PC-9 (cell line): ENCODE data around the gene MORF4L2. TPM values are rescaled to one million over a fixed set of nuclear protein-coding genes. Genes with fewer than 3 reads are reported as not detected.

Experiments
- Bru-seq: library from RNA; stranded (reverse); fragments of 400-500 nt; gene quantifications from one replicate; lab custom pipeline; 2021; lab: Mats Ljungman, UMichigan
- BruChase-seq, 2 experiments: library from RNA; stranded (reverse); fragments of 400-500 nt; gene quantifications; one replicate each; lab custom pipeline; 2021; lab: Mats Ljungman, UMichigan
- BruUV-seq: library from RNA; stranded (reverse); fragments of 400-500 nt; replicated peaks from 2 replicates; lab custom pipeline; 2021; lab: Mats Ljungman, UMichigan
- CTCF ChIA-PET: fragments of 300-600 bp; sonication (Branson Sonifier 250); formaldehyde crosslinking; loops from one replicate; lab custom pipeline; 2022; ENCODE audit warnings: antibody characterized with exemption; lab: Charles Lee
- POLR2A ChIA-PET: fragments of 300-600 bp; sonication (Branson Sonifier 250); formaldehyde crosslinking; loops from one replicate; lab custom pipeline; 2022; ENCODE audit warnings: antibody characterized with exemption; ENCODE audit not compliant: unreplicated experiment; lab: Charles Lee
- DNase-seq, 2 experiments: peaks; one replicate each; pipeline versions ENCODE4 v3.0.0 to v3.0.0-alpha.2; 2015 to 2022; ENCODE audit warnings: mixed read lengths in 1 of 2
- H2AFZ ChIP-seq: fragments of 200-600 bp; sonication (generic); 2 replicates; pipeline ENCODE4 v1.8.1; 2017; ENCODE audit warnings: antibody characterized with exemption
- H3F3A ChIP-seq: fragments of 200-600 bp; sonication (generic); 2 replicates; pipeline ENCODE4 v1.8.1; 2017; ENCODE audit warnings: antibody characterized with exemption, mild to moderate bottlenecking, low read depth; ENCODE audit not compliant: insufficient read depth
- H3K27ac ChIP-seq: fragments of 200-600 bp; sonication (generic); 2 replicates; pipeline ENCODE4 v1.6.1; 2016; ENCODE audit warnings: mixed run types
- H3K27me3 ChIP-seq: fragments of 200-600 bp; sonication (generic); 2 replicates; pipeline ENCODE4 v1.6.1; 2016; ENCODE audit warnings: low read depth, mixed run types; ENCODE audit not compliant: insufficient read depth
- H3K36me3 ChIP-seq: fragments of 200-600 bp; sonication (generic); 2 replicates; pipeline ENCODE4 v1.6.1; 2016; ENCODE audit warnings: low read depth, mixed run types
- H3K4me1 ChIP-seq: fragments of 200-600 bp; sonication (generic); replicated peaks from 2 replicates; pipeline ENCODE4 v1.6.1; 2016; ENCODE audit warnings: mixed run types; ENCODE audit not compliant: insufficient read depth
- H3K4me2 ChIP-seq: fragments of 200-600 bp; sonication (generic); 2 replicates; pipeline ENCODE4 v1.6.1; 2017; ENCODE audit warnings: mixed run types
- H3K4me3 ChIP-seq: fragments of 200-600 bp; sonication (generic); 2 replicates; pipeline ENCODE4 v1.6.1; 2016; ENCODE audit warnings: mixed run types
- H3K79me2 ChIP-seq: fragments of 200-600 bp; sonication (generic); 2 replicates; pipeline ENCODE4 v1.6.1; 2017; ENCODE audit warnings: low read depth, mixed run types
- H3K9me2 ChIP-seq: fragments of 200-600 bp; sonication (generic); 2 replicates; pipeline ENCODE4 v1.8.1; 2017; ENCODE audit warnings: mild to moderate bottlenecking; ENCODE audit not compliant: insufficient read depth
- H3K9me3 ChIP-seq: fragments of 200-600 bp; sonication (generic); 2 replicates; pipeline ENCODE4 v1.8.1; 2016; ENCODE audit warnings: low read depth; ENCODE audit not compliant: insufficient read depth
- H4K20me1 ChIP-seq: fragments of 200-600 bp; sonication (generic); 2 replicates; pipeline ENCODE4 v1.8.1; 2017; ENCODE audit not compliant: insufficient read depth
- CTCF ChIP-seq: fragments of 200-600 bp; sonication (generic); conservative IDR thresholded peaks from 2 replicates; pipeline ENCODE4 v1.6.1; 2017; ENCODE audit warnings: mixed run types, antibody characterized with exemption, mild to moderate bottlenecking, moderate library complexity
- EZH2 ChIP-seq: fragments of 200-600 bp; sonication (generic); IDR thresholded peaks from 2 replicates; pipeline ENCODE4 v1.8.0; 2017; ENCODE audit warnings: antibody characterized with exemption, low read depth
- intact Hi-C: fragments of 100-400 bp; cut with micrococcal nuclease; formaldehyde crosslinking; loops from one replicate; pipeline ENCODE4 v1.10.0; 2022; ENCODE audit not compliant: unreplicated experiment
- long read RNA-seq: library from polyadenylated mRNA; stranded (forward); transcript quantifications from one replicate; pipeline ENCODE4 v2.0.0, GENCODE V29; 2022
- total RNA-seq: library from RNA; stranded (reverse); gene quantifications from 2 replicates; pipeline ENCODE4 v1.2.3, GENCODE V29; 2021

Gene MORF4L2, protein sequence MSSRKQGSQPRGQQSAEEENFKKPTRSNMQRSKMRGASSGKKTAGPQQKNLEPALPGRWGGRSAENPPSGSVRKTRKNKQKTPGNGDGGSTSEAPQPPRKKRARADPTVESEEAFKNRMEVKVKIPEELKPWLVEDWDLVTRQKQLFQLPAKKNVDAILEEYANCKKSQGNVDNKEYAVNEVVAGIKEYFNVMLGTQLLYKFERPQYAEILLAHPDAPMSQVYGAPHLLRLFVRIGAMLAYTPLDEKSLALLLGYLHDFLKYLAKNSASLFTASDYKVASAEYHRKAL
- total RNA-seq (385 and 417 TPM in 2 replicates), Bru-seq, nascent RNA (percentile 99 among the genes with signal in this experiment), BruChase-seq, experiment 1, labeled RNA remaining after a 2-hour chase (percentile 100 among the genes with signal in this experiment), BruChase-seq, experiment 2, labeled RNA remaining after a 6-hour chase (percentile 99 among the genes with signal in this experiment)
- long read RNA-seq, transcript MORF4L2-203 (4 exons, 1,983 nt): minor isoform, 54 of 554 reads
- long read RNA-seq, transcript MORF4L2-209 (5 exons, 869 nt): minor isoform, 29 of 554 reads
- long read RNA-seq, transcript MORF4L2-215 (4 exons, 451 nt): major isoform, 283 of 554 reads
- long read RNA-seq, transcript MORF4L2-201 (4 exons, 1,824 nt): minor isoform, 37 of 554 reads
- long read RNA-seq, partial matches to known transcripts: 6 of 554 reads
- long read RNA-seq, other reads (novel, unspliced or antisense): 104 of 554 reads

- H3K4me1 ChIP-seq: peaks cover 21% of the 10 kb centered on the region
- intact Hi-C loops: loop anchor here (2.0 to 5.0 kb wide), 5 partner anchors 30 to 154 kb away; partner anchors contain the start of gene TCEAL4
- H3K27ac ChIP-seq: peak within 1 kb of the TSS; percentile 96
- peak within 1 kb of the TSS; percentile 98 for H3K4me3 ChIP-seq
- CTCF ChIA-PET: interaction anchor here (0.7 to 2.3 kb wide), 3 partner anchors 19 to 57 kb away, joined by 4 to 11 read pairs (median 9); no protein-coding TSS in a partner anchor
- peaks cover 49% of the 10 kb centered on the region for H3F3A ChIP-seq
- TSS peak; percentile 46 for BruUV-seq
- no peaks in the 10 kb centered on the region for H3K9me2 ChIP-seq
- H3K79me2 ChIP-seq: peaks cover 50% of the 10 kb centered on the region
- H3K27me3 ChIP-seq: no peaks in the 10 kb centered on the region
- POLR2A ChIA-PET: interaction anchor here (0.5 to 1.3 kb wide), 7 partner anchors 8 to 471 kb away, joined by 3 to 31 read pairs (median 7); partner anchors contain the start of gene SLC25A53
- TF ChIP-seq CTCF: no peak
- DNase-seq: peak; percentile 89 to 99
- peak within 1 kb of the TSS; percentile 90 for H3K4me2 ChIP-seq
- peaks cover 16% of the 10 kb centered on the region; the same call in 1 of the 2 replicates for H4K20me1 ChIP-seq
- H3K36me3 ChIP-seq: peaks cover 30% of the 10 kb centered on the region
- H3K9me3 ChIP-seq: no peaks in the 10 kb centered on the region
- H2AFZ ChIP-seq: peak within 1 kb of the TSS; percentile 85
These were observed at the start of gene MORF4L2 for GRCh38 chrX:103686199-103687072. MORF4L2 (minus strand) TSS chrX:103686699; CDS start chrX:103677027, 9,672 bp downstream.

GRCh38 chrX:103734125-103734760 is 47.7 kb upstream of the MORF4L2 start:
- Histone ChIP-seq H3K9me2 (no peaks in the 10 kb centered on the region), H3K9me3 (no peaks in the 10 kb centered on the region), H3K4me1 (no peaks in the 10 kb centered on the region), H4K20me1 (no peaks in the 10 kb centered on the region), H3K27ac (no peak overlapping the region), H3K36me3 (no peaks in the 10 kb centered on the region), H3K4me3 (no peak overlapping the region), H2AFZ (no peak overlapping the region), H3F3A (no peaks in the 10 kb centered on the region), H3K27me3 (no peaks in the 10 kb centered on the region), H3K79me2 (no peaks in the 10 kb centered on the region), H3K4me2 (no peak overlapping the region)
- TF ChIP-seq EZH2 (no peak), CTCF (no peak)
- no peak for DNase-seq
- BruUV-seq: no TSS peak
- intact Hi-C loops: no loop called here
- CTCF ChIA-PET: no interaction called here
- POLR2A ChIA-PET: no interaction called here
